Hepatocyte (in vitro differentiated cells): ENCODE data around the gene NYNRIN.

Experiments used
- EZH2phosphoT487 ChIP-seq: fragments of 200-600 bp; sonication (generic); IDR thresholded peaks from one replicate; pipeline ENCODE4 v1.6.1; 2018; ENCODE audit warnings: antibody characterized with exemption, mild to moderate bottlenecking, low read depth, moderate library complexity; ENCODE audit not compliant: unreplicated experiment, severe bottlenecking
- TF ChIP-seq, protein P1 (sequence below): fragments of 200-600 bp; sonication (generic); IDR thresholded peaks from 2 replicates; pipeline ENCODE4 v1.5.1; 2016; ENCODE audit warnings: antibody characterized with exemption, mild to moderate bottlenecking; ENCODE audit not compliant: poor library complexity

- no peak for TF ChIP-seq EZH2phosphoT487
- TF ChIP-seq, protein P1, sequence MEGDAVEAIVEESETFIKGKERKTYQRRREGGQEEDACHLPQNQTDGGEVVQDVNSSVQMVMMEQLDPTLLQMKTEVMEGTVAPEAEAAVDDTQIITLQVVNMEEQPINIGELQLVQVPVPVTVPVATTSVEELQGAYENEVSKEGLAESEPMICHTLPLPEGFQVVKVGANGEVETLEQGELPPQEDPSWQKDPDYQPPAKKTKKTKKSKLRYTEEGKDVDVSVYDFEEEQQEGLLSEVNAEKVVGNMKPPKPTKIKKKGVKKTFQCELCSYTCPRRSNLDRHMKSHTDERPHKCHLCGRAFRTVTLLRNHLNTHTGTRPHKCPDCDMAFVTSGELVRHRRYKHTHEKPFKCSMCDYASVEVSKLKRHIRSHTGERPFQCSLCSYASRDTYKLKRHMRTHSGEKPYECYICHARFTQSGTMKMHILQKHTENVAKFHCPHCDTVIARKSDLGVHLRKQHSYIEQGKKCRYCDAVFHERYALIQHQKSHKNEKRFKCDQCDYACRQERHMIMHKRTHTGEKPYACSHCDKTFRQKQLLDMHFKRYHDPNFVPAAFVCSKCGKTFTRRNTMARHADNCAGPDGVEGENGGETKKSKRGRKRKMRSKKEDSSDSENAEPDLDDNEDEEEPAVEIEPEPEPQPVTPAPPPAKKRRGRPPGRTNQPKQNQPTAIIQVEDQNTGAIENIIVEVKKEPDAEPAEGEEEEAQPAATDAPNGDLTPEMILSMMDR, result no peak
These were observed 4.6 kb downstream of the NYNRIN start for GRCh38 chr14:24403294-24403998.
